NCI-H2107 treated with DMSO at 0.1 percent for 48 hours (cell line): ENCODE results near the gene C1orf216.
"Not testable (repeated sequence)": the region's sequence is repeated elsewhere in the genome, so short reads cannot be mapped to it uniquely, and the experiment has no call there.

ENCODE experiments used
- DNase-seq: peaks from one replicate; lab custom pipeline; 2025; ENCODE audit not compliant: unreplicated experiment; lab: John Stamatoyannopoulos, UW

Gene C1orf216

DNA sequence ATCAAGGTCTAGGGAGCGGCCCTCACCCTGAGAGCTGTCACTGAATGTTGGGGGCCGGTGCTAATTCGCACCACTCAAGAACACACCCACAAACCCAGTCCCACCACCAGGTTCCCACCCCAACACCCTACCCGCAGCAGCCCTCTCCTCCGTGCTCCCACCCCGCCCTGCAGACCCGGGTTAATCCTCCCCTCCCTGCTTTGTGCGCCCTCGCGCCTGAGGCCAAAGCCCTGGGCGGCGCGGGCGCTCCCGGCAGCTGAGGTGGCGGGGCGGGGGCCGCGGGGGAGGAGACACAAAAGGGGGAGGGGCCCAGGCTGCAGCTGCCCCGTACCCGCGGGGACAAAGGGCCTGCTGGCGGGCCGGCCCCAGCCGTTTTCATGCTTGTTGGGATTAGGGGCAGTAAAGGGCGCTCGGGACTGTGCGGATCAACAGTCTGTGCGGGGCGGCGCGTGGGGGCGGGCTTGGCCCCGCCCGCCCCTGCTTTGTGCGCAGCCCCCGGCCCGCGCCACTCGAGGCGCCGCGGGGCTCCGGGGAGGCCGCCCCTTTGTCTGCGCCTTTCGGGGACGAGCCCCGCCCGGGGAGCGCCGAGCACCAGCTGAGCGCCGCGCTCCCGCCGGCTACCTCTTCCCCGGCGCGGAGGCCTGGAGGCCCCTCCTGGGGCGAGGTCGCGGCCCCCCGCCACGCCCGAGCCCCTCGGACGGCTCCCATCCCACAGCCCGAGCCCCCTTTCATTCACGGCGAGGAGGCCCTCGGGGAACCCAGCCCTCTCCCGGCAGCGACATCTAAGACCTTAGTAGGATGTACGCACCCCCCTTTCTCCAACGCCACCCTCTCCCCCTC, 10.9 kb downstream of the C1orf216 start:
- DNase-seq, result peak; percentile 30

DNA sequence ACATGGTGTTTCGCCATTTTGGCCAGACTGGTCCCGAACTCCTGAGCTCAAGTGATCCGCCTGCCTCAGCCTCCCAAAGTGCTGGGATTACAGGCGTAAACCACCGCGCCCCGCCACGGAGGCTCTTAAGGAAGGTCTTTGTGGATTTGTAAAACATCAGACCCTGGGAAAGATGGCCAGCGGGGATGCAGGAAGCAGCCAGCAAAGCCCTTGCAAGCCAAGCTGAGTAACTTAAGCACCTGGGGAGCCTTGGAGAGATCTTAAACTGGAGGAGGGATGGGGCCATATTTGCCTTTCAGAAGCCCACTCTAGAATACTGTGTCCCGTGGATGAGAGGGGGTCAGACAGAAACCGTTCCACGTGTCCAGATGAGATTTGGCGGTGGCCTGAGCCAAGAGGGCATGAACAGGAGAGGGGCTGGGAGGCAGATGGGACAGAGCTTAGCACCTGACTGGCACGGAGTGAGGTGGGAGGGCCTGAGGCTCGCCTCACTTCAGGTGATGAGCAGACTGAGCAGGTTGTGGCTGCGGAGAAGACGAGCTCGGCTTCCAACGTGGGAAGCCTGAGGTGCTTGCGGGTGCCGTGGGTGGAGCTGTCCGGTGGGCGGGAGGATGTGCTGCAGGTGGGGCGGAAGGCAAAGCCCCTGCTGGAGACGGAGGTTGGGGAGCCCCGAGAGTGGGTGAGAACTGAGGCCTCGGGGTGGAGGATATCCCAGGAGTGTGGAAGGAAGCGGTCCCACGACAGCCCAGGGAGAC, 11.7 kb downstream of the C1orf216 start:
- peak; percentile 23 for DNase-seq

GRCh38 chr1:35702508-35702907, 16.2 kb downstream of the C1orf216 start:
- DNase-seq, result no peak

- DNase-seq, result not testable (repeated sequence)
Measured at GRCh38 chr1:35699152-35699551, 19.5 kb downstream of the C1orf216 start.

DNA sequence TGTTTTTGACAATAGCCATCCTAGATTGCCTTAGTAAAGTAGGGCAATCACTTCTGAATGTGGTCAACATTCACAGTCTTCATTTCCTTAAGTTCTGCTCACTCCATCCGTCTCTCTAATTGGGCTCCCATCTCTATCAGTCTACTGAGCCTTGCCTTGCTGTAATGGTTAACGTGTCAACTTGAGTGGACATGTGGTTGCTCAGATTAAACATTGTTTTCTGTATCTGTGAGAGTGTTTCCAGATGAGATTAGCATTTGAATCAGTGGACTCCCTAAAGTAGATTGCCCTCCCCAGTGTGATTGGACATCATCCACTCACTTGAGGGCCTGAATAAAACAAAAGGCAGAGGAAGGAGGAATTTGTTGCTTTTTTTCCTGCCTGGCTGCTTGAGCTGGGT, 26.4 kb downstream of the C1orf216 start:
- no peak for DNase-seq

GRCh38 chr1:35691571-35692220, 27.0 kb downstream of the C1orf216 start:
- DNase-seq, result no peak

DNA sequence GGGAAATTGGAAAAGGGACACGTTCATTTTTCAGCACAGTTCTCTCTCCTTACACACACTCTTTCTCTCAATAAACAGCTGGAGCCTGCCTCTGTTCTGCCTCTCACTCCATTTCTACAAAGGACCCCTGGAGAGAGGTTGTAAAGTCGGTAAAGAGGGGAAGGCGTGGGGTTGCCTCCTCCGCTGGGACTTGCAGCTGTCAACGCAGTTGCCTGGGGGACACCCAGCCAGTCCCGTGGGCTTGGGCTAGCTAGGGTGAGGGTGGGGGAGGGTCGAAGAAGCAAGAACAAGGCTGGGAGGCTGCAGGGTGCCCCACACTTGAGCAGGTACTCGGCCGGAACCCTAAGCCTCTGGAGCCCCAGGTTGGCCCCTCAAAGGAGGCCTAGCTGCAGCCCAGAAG, 27.6 kb downstream of the C1orf216 start:
- peak; percentile 55 for DNase-seq

GRCh38 chr1:35690103-35690502, 28.6 kb downstream of the C1orf216 start:
- not testable (repeated sequence) for DNase-seq

DNA sequence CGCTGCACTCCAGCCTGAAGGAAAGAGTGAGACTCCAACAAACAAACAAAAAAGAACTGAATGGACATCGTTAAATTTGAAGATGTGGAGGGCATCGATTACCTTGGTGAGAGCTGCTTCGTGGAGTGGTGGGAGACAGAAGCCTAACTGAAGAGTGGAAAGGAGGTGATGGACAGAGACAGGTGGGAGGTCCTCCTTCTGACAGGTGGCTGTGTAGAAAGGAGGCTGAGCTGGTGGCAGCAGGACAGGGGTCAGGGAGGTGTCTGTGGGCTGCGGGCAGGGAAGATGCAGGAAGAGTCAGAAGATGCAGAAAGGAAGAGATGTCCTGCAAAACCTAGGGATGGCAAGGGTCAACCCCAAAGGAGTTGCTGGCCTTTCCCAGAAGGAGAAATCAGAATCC, 30.5 kb downstream of the C1orf216 start:
- DNase-seq, result no peak

- DNase-seq, result no peak
Measured at GRCh38 chr1:35683012-35683411, 35.7 kb downstream of the C1orf216 start.

- DNase-seq, result no peak
Measured at GRCh38 chr1:35680271-35680670, 38.4 kb downstream of the C1orf216 start.

DNA sequence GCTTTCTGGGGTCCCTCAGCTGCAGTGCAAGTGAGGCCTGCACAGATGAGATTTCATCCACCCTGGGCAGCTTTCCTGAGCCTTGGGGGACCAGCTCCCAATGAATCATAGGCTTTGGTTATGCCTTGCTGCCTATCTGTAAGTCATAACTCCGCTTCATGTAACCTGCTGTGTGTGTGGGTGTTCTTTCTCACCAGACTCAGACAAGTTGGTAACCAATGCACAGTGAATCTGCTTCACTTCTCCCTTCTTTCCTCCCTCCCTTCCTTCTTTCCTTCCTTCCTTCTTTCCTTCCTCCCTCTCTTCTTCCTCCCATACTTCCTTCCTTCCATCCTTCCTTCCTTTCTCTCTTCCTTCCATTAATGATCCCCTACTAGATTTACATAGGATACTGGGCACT, 42.9 kb downstream of the C1orf216 start:
- DNase-seq, result no peak

GRCh38 chr1:35674111-35674510, 44.6 kb downstream of the C1orf216 start:
- no peak for DNase-seq

DNA sequence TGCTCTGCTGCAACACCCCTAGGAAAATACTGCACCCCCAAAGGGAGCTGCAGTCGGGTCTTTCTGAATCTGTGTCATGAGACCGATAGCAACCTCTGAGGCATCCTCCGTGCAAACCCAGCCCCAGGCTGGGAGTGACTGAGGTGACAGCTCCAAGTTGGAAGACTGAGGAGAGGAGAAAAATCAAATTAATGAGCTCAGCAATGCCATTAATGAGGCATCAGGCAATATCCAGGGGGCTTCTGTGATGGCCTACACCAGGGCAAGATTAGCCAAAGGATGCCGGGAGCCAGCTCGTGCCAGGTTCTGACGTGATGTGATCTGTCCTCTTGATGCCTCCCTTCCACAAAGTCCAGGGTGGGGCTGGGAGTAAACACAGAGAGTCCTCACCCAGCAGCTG, 46.6 kb downstream of the C1orf216 start:
- DNase-seq, result no peak

- DNase-seq, result no peak
Measured at GRCh38 chr1:35668506-35668905, 50.2 kb downstream of the C1orf216 start.

DNA sequence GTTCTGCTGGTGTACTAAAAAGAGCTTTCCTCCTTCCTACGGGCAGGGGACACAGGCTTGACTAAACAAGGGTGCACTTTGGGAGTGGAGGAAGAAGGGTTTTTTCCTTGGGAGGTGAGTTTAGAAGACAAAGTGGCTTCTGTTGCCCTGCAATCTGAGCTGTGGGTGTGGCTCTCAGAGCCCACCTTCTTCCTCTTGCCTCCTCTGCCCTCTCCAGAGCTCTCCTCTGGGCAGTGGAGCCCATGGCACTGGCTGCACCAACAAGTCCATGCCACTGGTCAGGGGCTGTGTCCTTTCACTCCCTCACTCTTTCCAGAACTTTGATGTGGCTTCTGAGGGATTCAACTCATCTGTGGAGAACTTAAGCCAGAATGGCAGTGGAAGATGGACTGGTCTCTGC, 51.8 kb downstream of the C1orf216 start:
- no peak for DNase-seq

DNA sequence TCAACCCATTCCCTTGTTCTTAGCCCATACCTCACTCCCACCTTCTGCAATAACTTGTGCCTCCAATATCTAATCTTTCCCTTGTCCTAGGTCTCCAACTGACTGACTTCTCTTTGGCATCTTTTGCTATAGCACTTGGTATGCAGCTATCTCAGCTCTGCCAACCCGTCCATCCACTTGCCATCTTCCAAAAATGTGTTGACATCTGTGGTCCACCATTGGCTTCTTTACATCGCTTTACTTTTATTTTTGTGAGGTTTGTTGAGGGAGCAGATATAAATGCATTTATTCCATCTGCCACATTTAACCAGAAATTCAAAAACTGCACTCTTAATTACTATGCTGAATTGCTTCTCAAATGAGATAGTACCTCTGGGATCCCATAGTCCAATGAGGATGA, 52.5 kb downstream of the C1orf216 start:
- no peak for DNase-seq
